GM10248 (cell line): ENCODE results near the gene CD2AP.
"Not testable (repeated sequence)": the region's sequence is repeated elsewhere in the genome, so short reads cannot be mapped to it uniquely, and the experiment has no call there.

Experiments used
- CTCF ChIA-PET: fragments of 300-600 bp; sonication (Branson Sonifier 250); formaldehyde crosslinking; extraction: SDS; loops from one replicate; lab custom pipeline; 2021; ENCODE audit warnings: antibody characterized with exemption; lab: Yijun Ruan, JAX
- POLR2A ChIA-PET: fragments of 350-650 bp; sonication (Branson Sonifier 250); formaldehyde crosslinking; extraction: SDS; loops from one replicate; lab custom pipeline; 2020; ENCODE audit warnings: antibody characterized with exemption; lab: Yijun Ruan, JAX
- DNase-seq: peaks from one replicate; pipeline ENCODE4 v3.0.0; 2012; ENCODE audit errors: extremely low spot score
- TF ChIP-seq, protein P1 (sequence below): IDR thresholded peaks from 2 replicates; pipeline ENCODE4 v1.5.1; 2012; ENCODE audit warnings: mild to moderate bottlenecking, low read depth; ENCODE audit errors: extremely low read depth, missing control alignments, control extremely low read depth

Gene CD2AP

DNA sequence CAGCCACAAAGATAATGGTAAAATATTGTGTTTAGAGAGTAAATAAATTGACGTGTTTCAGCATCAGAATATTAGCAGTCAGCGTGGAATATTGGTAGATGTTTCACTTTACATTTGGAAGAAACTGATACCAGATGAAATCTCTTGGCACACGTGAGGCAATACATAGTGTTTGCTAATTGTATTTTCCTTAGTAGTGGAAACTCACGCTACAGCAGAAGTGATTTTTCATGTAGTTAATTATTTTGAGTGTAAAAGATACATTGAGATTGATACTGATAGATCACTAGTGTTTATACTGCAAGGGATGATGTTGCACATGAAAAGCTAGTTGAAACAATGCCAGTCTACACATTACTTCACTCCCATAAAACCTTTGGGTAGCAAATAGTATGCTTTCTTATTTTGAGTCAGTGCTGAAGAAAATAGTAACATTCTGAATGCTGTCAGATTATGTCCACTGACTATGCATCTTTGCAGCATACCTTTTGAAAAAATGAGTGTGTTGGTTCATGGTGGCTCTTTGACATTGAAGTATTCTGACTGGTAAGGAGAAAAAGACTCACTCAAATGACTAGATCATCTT lies 59.3 kb downstream of the CD2AP start:
- ChIA-PET POLR2A (no interaction called here), CTCF (no interaction called here)
- no peak for DNase-seq
- TF ChIP-seq, protein P1, sequence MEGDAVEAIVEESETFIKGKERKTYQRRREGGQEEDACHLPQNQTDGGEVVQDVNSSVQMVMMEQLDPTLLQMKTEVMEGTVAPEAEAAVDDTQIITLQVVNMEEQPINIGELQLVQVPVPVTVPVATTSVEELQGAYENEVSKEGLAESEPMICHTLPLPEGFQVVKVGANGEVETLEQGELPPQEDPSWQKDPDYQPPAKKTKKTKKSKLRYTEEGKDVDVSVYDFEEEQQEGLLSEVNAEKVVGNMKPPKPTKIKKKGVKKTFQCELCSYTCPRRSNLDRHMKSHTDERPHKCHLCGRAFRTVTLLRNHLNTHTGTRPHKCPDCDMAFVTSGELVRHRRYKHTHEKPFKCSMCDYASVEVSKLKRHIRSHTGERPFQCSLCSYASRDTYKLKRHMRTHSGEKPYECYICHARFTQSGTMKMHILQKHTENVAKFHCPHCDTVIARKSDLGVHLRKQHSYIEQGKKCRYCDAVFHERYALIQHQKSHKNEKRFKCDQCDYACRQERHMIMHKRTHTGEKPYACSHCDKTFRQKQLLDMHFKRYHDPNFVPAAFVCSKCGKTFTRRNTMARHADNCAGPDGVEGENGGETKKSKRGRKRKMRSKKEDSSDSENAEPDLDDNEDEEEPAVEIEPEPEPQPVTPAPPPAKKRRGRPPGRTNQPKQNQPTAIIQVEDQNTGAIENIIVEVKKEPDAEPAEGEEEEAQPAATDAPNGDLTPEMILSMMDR: no peak

DNA sequence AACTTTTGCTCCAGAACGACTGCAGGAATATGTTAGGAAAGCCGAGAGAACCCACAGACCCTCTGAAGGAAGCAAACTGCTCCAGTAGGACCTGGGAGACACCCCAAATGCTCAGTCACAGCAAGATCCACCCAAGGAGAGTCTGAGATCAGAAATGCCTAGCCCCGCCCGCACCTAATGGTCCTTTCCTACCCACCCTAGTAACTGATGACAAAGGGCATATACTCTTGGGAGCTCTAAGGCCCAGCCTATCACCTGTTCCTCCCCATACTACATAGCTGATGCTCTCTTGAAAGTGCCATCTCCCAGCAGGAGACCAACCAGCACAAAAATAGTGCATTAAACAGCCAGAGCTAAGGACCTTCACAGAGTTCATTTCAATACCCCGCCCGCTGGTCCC lies 67.6 kb downstream of the CD2AP start:
- CTCF ChIA-PET: interaction anchor here (0.9 to 3.6 kb wide), 3 partner anchors 10 to 86 kb away, joined by 3 to 14 read pairs (median 3); no protein-coding TSS in a partner anchor
- POLR2A ChIA-PET: no interaction called here
- TF ChIP-seq, protein P1: no peak
- no peak for DNase-seq

DNA sequence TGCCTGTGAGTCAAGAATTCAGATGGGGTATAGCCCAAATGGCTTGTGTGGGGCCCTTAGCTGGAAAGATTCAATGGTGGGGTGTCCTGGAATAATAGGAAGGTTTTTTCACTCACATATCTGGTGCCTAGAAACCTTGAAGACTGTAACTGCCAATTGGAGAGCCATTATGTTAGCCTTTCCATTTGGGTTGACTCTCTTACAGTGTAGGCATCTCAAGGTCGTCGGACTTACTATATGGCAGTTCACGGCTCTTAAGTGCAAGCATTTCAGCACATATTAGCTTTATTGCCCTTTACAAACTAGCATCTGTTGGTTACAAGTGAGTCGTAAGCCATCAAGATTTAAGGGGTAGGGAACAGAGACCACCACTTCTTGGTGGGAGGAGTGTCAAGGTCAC lies 74.1 kb downstream of the CD2AP start:
- ChIA-PET CTCF (interaction anchor here (1.2 kb wide), 1 partner anchor 12 kb away, joined by 4 read pairs; no protein-coding TSS in a partner anchor), POLR2A (no interaction called here)
- DNase-seq: no peak
- TF ChIP-seq, protein P1: no peak

DNA sequence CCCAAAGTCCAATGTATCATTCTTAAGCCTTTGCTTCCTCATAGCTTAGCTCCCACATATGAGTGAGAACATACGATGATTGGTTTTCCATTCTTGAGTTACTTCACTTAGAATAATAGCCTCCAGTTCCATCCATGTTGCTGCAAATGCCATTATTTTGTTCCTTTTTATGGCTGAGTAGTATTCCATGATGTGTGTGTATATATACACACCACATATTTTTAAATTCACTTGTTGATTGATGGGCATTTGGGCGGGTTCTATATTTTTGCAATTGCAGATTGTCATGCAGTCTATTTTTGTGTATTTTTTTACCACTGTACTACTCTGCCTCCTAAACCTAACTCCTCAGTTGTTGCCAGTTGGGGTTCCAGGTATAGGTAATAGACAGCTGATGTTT lies 74.7 kb downstream of the CD2AP start:
- ChIA-PET CTCF (no interaction called here), POLR2A (no interaction called here)
- TF ChIP-seq, protein P1: no peak
- DNase-seq: no peak

DNA sequence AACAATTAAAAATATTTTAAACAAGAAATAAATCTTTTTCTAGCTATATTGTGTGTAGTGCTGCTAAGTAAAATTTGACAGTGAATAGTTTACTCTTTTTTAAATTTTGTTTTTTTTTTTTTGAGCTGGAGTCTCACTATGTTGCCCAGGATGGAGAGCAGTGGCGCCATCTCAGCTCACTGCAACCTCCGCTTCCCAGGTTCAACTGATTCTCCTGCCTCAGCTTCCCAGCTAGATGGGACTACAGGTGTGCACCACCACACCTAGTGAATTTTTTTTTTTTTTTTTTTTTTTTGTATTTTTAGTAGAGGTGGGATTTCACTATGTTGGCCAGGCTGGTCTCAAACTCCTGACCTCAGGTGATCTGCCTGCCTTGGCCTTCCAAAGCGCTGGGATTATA lies 75.7 kb downstream of the CD2AP start:
- CTCF ChIA-PET: interaction anchor here (0.9 to 1.6 kb wide), 2 partner anchors 10 to 23 kb away, joined by 4 read pairs; no protein-coding TSS in a partner anchor
- DNase-seq, POLR2A ChIA-PET: not testable (repeated sequence)

DNA sequence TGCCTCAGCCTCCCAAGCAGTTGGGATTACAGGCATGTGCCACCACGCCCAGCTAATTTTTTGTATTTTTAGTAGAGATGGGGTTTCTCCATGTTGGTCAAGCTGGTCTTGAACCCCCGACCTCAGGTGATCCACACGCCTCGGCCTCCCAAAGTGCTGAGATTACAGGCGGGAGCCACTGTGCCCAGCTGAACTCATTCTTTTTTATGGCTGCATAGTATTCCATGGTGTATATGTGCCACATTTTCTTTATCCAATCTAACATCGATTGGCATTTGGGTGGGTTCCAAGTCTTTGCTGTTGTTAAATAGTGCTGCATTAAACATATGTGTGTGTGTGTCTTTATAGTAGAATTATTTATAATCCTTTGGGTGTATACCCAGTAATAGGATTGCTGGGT lies 78.9 kb downstream of the CD2AP start:
- CTCF ChIA-PET, DNase-seq: not testable (repeated sequence)
- POLR2A ChIA-PET: interaction anchor here (0.6 kb wide), 1 partner anchor 78 kb away, joined by 5 read pairs; no protein-coding TSS in a partner anchor

DNA sequence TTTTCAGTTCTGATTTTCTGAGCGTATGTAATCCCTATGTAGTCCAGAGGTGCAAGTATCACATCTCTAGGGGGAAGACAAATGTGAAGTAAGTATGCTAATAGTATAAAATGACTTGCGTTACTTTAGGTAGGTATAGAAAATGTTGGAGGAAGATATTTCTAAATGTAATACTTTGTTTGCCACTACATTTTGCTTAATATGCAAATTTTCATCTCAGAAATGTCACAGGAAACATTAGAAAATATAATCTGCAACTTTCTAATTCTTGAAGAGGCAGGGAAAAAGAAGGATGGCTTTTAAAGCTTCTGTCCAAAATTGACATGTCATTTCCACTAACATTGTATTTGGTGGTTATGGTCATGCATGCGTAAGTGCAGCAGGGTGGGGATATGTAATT lies 85.6 kb downstream of the CD2AP start:
- TF ChIP-seq, protein P1: no peak
- ChIA-PET POLR2A (no interaction called here), CTCF (interaction anchor here (1.6 to 3.0 kb wide), 2 partner anchors 10 to 14 kb away, joined by 4 to 9 read pairs; no protein-coding TSS in a partner anchor)
- no peak for DNase-seq

DNA sequence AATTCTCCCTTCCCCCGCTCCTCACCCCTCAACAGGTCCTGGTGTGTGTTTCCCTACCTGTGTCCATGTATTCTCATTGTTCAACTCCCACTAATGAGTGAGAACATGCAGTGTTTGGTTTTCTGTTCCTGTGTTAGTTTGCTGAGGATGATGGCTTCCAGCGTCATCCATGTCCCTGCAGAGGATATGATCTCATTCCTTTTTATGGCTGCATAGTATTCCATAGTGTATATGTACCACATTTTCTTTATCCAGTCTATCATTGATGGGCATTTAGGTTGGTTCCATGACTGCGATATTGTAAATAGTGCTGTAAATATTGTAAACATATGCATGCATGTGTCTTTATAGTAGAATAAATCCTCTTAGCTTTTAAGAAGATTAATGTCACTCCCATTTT lies 89.0 kb downstream of the CD2AP start:
- DNase-seq, POLR2A ChIA-PET, CTCF ChIA-PET: not testable (repeated sequence)
